ENCODE measurements around the gene DNMT1. TPM values are rescaled to one million over a fixed set of nuclear protein-coding genes. Genes with fewer than 3 reads are reported as not detected.

Gene DNMT1
- total RNA-seq, 1 experiment from 2014 or later: 227 TPM

- no peak overlapping the region for H4K8ac ChIP-seq (replicated peaks; ENCODE audit: insufficient read length, low read depth, low read length)
- H3K14ac ChIP-seq (ENCODE audit: insufficient read depth, low read length): no peak overlapping the region
- no peak overlapping the region for H3T11ph ChIP-seq (ENCODE audit: low read length)
- no peak overlapping the region for H2BK12ac ChIP-seq (ENCODE audit: insufficient read length, low read depth, low read length)
- DNase-seq: no peak
- H3K27me3 Mint-ChIP-seq (ENCODE audit: low read depth): no peaks in the 10 kb centered on the region
- no peak overlapping the region for H2BK5ac ChIP-seq (ENCODE audit: insufficient read length, low read length)
- no CpG with 5 or more reads among the region's 2 CpGs for WGBS (ENCODE audit: extremely low coverage, insufficient read length, low lambda C conversion rate)
- peaks cover 61% of the 10 kb centered on the region for H3K79me2 ChIP-seq (ENCODE audit: insufficient read depth, low read length)
- H3K56ac ChIP-seq (ENCODE audit: insufficient read length, low read depth, low read length): no peak overlapping the region
- H2BK120ac ChIP-seq (ENCODE audit: low read depth, low read length, poor library complexity, severe bottlenecking): no peak overlapping the region
- H3K18ac ChIP-seq (ENCODE audit: insufficient read length, low read depth, low read length): no peak overlapping the region
- H4K5ac ChIP-seq (ENCODE audit: insufficient read length, low read depth, low read length): no peak overlapping the region
- no peak overlapping the region for H2AFZ ChIP-seq (ENCODE audit: low read length)
- no peak overlapping the region for H2BK20ac ChIP-seq (ENCODE audit: low read depth, low read length, poor library complexity, severe bottlenecking)
- peaks cover 11% of the 10 kb centered on the region for H3K23me2 ChIP-seq (ENCODE audit: insufficient read length, low read depth, low read length, poor library complexity, severe bottlenecking)
- peaks cover 0 to 37% (median 21%) of the 10 kb centered on the region in 3 experiments; a peak in 6 of 7 replicates for H3K36me3 Mint-ChIP-seq (ENCODE audit: insufficient read depth in 1 of 3, low read depth in 3 of 3)
- TF ChIP-seq CTCF (conservative IDR thresholded peaks at IDR 0.05): no peak
- no peaks in the 10 kb centered on the region for H3K4me1 ChIP-seq (ENCODE audit: insufficient read depth, low read length)
- no peak overlapping the region for H4K91ac ChIP-seq (ENCODE audit: insufficient read length, low read depth, low read length)
- H3K27me3 ChIP-seq (ENCODE audit: insufficient read depth, low read length): no peaks in the 10 kb centered on the region
- H3K9me3 ChIP-seq (ENCODE audit: control insufficient read depth, low read depth, low read length): no peaks in the 10 kb centered on the region
- no peak overlapping the region for H3K9ac ChIP-seq (ENCODE audit: extremely low read depth, insufficient read length, low read length)
- H3K9me3 Mint-ChIP-seq: no peaks in the 10 kb centered on the region; a peak in 1 of 5 replicates
- no peaks in the 10 kb centered on the region for H4K20me1 ChIP-seq (ENCODE audit: control insufficient read depth, insufficient read depth, insufficient read length)
- peaks cover 14% of the 10 kb centered on the region for H3K79me1 ChIP-seq (ENCODE audit: insufficient read depth, low read depth, low read length, poor library complexity, severe bottlenecking)
- H3K4me1 Mint-ChIP-seq: peaks cover 3 to 10% of the 10 kb centered on the region in 2 experiments; a peak in 3 of 4 replicates
- no peak overlapping the region for H3K23ac ChIP-seq (ENCODE audit: insufficient read length, low read depth, low read length)
- H3K4me2 ChIP-seq (ENCODE audit: insufficient read depth, insufficient read length, low read length): no peak overlapping the region
- no peak overlapping the region for H2BK15ac ChIP-seq (ENCODE audit: low read depth, low read length)
- no peak overlapping the region for H2AK5ac ChIP-seq (ENCODE audit: insufficient read length, low read length)
- H3K4me3 Mint-ChIP-seq: peak overlapping the region; percentile 10 to 12; a peak in 2 of 5 replicates
- no peak overlapping the region for H3K27ac Mint-ChIP-seq
- H3K27ac ChIP-seq (ENCODE audit: insufficient read length, low read depth, low read length): no peak overlapping the region
- no peak overlapping the region for H3K4ac ChIP-seq (ENCODE audit: low read depth, low read length)
These were observed 3.4 kb downstream of the DNMT1 start for GRCh38 chr19:10191347-10191746.

All from H9 (cell line).